GM10266 (cell line): ENCODE measurements around the gene FAM53A.

ENCODE experiments used
- DNase-seq: peaks from one replicate; pipeline ENCODE4 v3.0.0; 2012; ENCODE audit errors: extremely low spot score
- TF ChIP-seq, protein P1 (sequence below): IDR thresholded peaks from 2 replicates; pipeline ENCODE4 v1.5.1; 2012; ENCODE audit warnings: mild to moderate bottlenecking, low read depth; ENCODE audit not compliant: control insufficient read depth, insufficient read depth; ENCODE audit errors: missing control alignments

The FAM53A gene

DNA sequence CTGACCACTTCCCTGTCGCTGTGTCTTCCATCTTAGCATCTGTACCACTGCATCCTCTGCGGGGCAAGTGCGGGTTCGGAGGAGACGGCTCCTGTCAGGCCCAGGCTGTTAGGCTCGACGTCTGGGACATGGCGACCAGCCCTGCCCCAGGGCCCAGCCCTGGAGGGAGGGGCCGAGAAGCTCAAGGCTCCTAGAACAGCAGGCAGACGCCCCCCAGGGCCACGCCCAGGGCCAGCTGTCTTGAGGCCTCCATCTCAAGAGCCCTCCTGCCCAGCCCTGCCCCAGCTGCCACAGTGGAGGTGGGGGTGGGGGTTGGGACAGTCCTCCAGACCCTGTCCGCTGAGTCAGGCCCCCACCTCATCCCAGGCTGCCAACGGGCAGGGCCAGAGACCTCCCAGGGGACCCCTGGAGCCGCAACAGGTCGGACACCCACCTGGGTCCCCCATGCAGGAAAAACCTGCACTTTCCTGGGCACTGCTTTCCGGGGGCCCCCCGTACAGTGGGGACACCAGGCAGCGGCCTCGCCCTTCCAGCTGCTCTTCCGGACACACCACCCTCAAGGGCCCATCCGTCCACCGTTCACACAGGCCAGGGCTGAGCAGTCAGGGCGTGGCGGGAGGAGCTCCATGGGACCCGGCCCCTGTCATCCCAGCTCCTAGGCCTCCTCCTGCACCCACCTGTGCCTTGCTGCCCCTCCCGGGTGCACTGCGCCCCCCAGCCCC lies 83.1 kb downstream of the FAM53A start:
- TF ChIP-seq, protein P1, sequence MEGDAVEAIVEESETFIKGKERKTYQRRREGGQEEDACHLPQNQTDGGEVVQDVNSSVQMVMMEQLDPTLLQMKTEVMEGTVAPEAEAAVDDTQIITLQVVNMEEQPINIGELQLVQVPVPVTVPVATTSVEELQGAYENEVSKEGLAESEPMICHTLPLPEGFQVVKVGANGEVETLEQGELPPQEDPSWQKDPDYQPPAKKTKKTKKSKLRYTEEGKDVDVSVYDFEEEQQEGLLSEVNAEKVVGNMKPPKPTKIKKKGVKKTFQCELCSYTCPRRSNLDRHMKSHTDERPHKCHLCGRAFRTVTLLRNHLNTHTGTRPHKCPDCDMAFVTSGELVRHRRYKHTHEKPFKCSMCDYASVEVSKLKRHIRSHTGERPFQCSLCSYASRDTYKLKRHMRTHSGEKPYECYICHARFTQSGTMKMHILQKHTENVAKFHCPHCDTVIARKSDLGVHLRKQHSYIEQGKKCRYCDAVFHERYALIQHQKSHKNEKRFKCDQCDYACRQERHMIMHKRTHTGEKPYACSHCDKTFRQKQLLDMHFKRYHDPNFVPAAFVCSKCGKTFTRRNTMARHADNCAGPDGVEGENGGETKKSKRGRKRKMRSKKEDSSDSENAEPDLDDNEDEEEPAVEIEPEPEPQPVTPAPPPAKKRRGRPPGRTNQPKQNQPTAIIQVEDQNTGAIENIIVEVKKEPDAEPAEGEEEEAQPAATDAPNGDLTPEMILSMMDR: no peak

DNA sequence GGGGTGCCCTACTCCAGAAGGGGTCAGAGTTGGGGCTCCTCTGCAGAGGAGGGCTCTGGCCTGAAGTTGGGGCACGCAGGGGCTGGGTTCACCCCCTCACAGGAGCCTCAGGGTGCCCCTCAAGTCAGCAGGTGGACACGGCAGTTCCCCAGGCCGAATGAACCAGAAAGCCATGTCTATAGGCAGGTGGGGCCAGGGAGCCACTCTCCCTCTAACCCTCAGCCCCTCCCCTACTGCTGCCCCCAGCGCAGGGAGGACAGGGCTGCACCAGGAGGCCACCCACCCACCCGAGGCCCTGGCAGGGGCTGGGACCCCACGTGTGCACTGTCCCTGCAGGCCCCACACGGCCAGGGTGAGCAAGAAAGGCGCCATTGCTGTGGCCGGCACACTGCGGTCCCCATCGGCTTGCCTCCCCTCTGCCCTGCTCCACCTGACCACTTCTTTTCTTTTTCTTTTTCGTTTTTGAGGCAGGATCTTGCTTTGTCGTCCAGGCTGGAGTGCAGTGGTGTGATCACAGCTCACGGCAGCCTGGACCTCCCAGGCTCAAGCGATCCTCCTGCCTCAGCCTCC lies 83.8 kb downstream of the FAM53A start:
- TF ChIP-seq, protein P1: no peak
- DNase-seq: no peak

More for the DNA sequence above, 83.1 kb downstream of the FAM53A start:
- DNase-seq: no peak

DNA sequence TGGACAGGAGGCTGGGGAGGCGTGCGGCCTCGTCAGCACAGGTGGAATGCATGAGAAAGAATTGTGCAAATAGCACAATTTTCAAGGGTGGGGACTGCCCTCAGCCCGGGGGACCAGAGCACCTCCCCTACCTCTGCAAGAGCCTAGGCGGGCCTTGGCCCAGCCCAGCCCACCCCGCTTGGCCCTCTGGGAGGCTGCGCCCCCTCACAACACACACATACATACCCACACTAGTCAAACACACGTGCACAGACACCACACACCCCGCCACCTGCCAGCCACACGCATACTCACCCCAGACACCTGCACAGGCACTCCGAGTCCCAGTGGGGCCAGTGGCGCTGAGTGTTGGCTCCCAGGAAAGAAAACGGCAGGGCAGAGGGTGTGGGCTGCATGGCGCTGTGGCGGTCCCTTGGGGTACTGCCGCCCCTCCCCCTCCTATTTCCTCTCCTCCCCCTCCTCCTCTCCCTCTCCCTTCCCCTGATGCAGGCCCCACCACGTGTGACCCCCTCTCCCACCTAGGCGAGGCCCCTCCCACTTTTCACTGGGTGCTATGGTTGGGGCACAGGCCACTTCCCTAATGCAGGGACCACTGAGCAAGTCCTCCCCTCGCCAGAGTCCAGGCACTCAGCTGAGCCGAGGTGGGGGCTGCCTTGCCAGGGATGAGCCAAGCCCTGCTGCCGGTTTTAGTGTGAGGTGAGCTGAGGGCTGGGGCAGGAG lies 84.5 kb downstream of the FAM53A start:
- DNase-seq: no peak
- TF ChIP-seq, protein P1: no peak

DNA sequence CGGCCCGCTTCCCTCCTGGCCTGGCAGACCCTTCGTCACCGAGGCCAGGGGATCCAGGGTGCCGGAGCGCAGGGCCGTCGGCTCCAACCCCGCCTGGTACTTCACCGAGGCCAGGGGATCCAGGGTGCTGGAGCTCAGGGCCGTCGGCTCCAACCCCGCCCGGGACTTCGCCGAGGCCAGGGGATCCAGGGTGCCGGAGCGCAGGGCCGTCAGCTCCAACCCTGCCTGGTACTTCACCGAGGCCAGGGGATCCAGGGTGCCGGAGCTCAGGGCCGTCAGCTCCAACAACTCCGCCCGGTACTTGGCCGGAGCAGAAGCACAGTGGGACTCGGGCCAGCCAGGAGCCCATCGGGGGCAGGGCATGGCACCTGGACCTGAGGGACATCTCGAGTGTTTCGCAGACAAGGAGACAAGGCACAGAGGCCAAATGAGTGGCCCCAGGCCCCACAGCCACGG lies 85.1 kb downstream of the FAM53A start:
- no peak for DNase-seq
- TF ChIP-seq, protein P1: no peak

DNA sequence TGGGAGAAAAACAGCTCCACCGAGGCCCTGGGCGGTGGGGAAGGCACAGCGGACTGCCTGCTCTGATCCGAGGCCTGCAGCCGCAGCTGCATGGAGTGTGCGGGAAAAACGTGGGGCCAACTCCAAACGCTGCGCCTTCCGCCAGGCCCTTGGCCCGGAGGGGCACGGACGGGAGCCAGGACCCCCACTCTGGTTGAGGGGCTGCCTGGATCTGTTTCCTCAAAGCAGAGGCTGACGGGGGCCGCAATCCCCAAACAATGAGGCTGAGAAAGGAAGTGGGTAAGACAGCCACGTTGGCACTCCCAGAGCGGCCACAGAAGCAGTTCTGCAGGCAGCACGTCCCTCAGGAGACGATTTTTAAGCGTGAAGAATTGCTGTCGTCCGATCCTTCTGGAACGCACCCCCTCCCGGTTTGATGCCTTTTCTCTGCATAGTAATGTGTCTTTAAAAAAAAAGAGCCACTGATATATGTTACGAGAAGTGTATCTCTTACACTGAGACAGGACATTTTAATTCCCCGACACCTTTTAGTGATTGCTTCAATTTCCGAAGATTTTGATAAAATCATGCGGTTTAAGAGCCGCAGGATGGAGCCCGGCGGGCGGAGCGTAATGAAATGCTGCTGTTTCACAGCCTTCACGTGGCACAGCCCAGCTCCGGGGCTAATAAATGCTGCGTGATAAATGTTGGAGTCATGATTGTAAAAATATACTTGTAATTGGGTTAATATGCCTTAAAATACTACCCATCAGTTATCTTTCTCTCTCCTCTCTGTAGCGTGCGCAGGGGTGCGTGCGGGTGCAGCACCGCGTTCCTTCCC lies 85.7 kb downstream of the FAM53A start:
- TF ChIP-seq, protein P1: no peak
- no peak for DNase-seq

DNA sequence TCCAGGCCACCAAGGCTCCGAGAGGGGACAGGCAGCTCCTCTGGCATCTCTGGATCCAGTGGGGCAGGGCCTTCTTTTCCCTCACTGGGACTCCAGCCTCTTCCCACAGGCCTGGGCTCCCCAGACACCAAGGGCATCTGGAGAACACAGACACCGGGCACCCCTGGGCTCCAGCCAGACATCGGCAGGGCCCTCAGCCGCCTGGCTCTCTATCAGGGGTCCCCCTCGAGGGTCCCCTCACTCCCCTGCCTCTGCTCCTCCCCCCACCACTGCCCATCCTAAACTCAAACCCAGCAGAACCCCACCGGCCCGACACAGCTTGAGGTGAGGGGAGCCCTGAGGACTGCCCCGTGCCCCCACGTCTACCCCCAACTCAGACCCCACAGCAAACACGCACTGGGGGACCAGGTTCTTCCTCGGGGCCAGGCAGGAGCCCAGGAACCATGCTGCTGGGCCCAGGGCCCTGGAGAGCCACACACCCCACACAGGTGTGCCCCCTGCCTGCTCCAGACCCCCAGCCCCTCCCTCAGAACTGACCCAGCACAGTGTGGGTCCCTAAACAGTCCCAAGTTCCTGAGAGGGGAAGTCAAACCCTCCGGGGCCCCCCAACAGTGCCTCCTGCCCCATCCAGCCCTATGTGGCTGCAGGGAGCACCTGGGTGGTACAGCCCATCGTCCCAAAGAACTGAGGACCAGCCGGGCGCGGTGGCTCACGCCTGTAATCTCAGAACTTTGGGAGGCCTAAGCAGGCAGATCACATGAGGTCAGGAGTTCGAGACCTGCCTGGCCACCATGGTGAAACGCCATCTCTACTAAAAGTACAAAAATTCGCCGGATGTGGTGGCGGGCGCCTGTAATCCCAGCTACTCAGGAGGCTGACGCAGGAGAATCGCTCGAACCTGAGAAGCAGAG lies 86.8 kb downstream of the FAM53A start:
- DNase-seq: no peak
- TF ChIP-seq, protein P1: no peak
